Measurements from ENCODE around the gene PXT1. TPM values are rescaled to one million over a fixed set of nuclear protein-coding genes. Genes with fewer than 3 reads are reported as not detected.

The PXT1 gene
- total and polyA plus RNA-seq, 9 of the 15 experiments (the other 6 are each of a cell fraction or from before 2014, with no cell fraction given) = 0.09 to 0.11 (median 0.10) TPM; not detected in 5

DNA sequence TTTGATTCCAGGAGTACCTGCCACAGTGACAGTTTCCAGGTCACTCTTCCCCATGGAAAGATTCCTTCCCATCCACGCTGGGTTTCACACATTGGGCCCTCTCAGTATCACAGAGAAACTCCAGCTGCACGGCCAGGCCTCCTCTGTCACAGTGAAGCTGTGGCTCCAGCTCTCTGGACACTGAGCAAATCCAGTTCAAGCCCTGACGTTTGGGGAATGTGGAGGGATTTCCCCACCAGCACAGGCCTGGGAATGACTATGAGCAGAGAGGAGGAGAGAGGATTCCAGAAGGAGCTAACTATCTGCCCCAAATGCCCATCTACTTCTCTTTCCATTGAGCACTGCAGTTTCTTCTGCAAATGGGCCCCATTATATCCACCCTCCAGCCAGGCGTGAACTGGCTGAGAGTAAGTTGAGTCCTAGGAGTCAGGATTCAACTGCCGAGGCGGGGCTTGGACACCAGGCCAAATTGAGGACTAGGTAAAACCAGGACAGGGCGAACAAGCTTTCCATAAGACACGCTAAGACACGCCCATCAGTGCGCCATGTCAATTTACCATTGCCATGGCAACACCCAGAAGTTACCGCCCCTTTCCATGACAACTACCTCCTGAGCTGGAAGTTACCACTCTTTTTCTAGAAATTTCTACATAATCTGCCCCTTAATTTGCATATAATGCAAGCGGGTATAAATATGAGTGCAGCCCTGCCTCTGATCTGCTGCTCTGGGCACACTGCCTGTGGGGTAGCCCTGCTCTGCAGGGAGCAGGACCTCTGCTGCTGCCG lies 96.8 kb downstream of the PXT1 start (continued):
- TF ChIP-seq, protein P1, sequence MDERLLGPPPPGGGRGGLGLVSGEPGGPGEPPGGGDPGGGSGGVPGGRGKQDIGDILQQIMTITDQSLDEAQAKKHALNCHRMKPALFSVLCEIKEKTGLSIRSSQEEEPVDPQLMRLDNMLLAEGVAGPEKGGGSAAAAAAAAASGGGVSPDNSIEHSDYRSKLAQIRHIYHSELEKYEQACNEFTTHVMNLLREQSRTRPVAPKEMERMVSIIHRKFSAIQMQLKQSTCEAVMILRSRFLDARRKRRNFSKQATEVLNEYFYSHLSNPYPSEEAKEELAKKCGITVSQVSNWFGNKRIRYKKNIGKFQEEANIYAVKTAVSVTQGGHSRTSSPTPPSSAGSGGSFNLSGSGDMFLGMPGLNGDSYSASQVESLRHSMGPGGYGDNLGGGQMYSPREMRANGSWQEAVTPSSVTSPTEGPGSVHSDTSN (CRISPR knock-in tag; IDR thresholded peaks at IDR 0.05; ENCODE audit: low read depth) = peak; percentile 32; the same call in 1 of the 2 replicates
- TF ChIP-seq, protein P1 (tag; conservative IDR thresholded peaks at IDR 0.05; ENCODE audit: low read depth) = peak; percentile 91
- TF ChIP-seq MXI1 (IDR thresholded peaks at IDR 0.05; ENCODE audit: low read depth, low read length) (peak; percentile 85), FOSL1 (tag; conservative IDR thresholded peaks at IDR 0.05) (no peak), TAF7 (tag; IDR thresholded peaks at IDR 0.05) (no peak), RBM14 (IDR thresholded peaks at IDR 0.05; ENCODE audit: borderline replicate concordance, insufficient read depth, low read depth, low read length) (no peak), NEUROD1 (IDR thresholded peaks at IDR 0.05; ENCODE audit: borderline replicate concordance, low read depth, low read length, partially characterized antibody) (peak; percentile 50), WHSC1 (IDR thresholded peaks at IDR 0.05; ENCODE audit: low read length) (no peak), KLF13 (tag; IDR thresholded peaks at IDR 0.05; ENCODE audit: borderline replicate concordance, low read depth) (peak; percentile 62; the same call in 1 of the 2 replicates), RFX1 (IDR thresholded peaks at IDR 0.05) (peak; percentile 97), KHSRP (IDR thresholded peaks at IDR 0.05) (no peak), NBN (IDR thresholded peaks at IDR 0.05; ENCODE audit: low read depth) (no peak), GTF2B (IDR thresholded peaks at IDR 0.05; ENCODE audit: extremely low read depth, insufficient read length) (no peak), PKNOX1 (IDR thresholded peaks at IDR 0.05) (peak; percentile 97), MCM7 (IDR thresholded peaks at IDR 0.05) (no peak), DMBX1 (CRISPR knock-in tag; IDR thresholded peaks at IDR 0.05; ENCODE audit: borderline replicate concordance) (no peak), RBM39 (optimal IDR thresholded peaks at IDR 0.05; ENCODE audit: low read depth, low read length) (no peak), ZNF586 (CRISPR knock-in tag; conservative IDR thresholded peaks at IDR 0.05) (no peak), BCLAF1 (IDR thresholded peaks at IDR 0.05; ENCODE audit: borderline replicate concordance in 1 of 2, control insufficient read depth in 1 of 2, low read depth in 2 of 2, low read length in 1 of 2) (no peak), ZNF253 (CRISPR knock-in tag; conservative IDR thresholded peaks at IDR 0.05) (no peak), RFX7 (CRISPR knock-in tag; IDR thresholded peaks at IDR 0.05) (no peak)
